ENCODE results near the gene RBMS1.
"Not testable (repeated sequence)": the region's sequence is repeated elsewhere in the genome, so short reads cannot be mapped to it uniquely, and the experiment has no call there.

Gene RBMS1

DNA sequence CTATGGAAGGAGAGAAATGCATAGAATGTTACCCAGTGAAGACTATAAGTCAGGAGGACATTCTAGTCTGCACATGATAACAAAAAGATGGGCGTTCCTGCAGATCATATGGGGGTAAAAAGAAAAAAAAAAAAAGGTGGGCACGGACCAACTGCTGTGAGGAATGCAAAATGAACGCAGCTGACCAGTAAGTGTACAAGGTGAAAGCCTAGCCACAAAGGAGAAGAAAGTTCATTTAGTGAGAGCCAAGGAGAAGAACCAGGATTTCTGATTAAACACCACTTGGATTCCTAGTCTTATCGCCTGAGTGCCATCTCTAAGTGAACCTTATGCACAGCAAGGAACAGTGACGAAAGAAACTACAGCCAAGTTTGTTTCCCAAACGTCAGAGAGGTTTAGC is 26.5 kb downstream of the RBMS1 start:
- no peak for DNase-seq

DNA sequence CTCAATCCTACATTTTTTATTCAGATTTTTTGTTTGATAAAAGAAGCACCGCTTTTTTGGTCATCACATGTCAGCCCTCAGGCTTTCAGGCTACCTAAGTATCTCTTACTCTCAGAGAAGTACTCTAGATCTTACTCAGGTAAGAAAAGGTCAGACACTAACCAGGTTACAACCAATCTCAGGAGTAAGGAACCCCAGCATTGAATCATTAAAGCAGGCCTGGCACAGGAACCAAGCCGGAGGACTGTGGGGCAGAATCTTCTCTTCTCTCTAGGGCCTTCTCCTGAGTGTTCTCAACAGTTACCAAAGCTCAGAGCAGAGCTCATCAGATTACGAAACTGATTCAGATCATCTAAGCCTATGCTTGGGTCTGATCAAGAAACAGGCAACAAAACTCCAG is 28.2 kb downstream of the RBMS1 start:
- no peak for DNase-seq

DNA sequence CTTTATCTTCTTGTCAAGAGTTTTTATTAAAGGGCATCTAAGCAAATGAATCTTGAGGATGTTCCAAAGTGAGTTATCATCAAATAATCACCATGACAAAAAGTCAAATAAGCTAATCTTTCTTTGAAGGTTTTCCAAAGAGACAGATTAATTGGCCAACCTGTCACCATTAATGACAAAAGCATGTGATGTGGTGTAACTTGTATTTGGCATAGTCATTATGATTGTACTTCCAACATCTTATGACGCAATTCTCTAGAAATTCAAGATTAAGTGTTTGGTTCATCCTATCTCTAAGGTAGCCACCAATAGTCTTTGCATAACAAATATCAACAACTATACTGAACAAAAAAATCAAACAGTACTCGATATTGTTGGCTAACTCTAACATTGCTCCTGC is 28.6 kb downstream of the RBMS1 start:
- DNase-seq: no peak

DNA sequence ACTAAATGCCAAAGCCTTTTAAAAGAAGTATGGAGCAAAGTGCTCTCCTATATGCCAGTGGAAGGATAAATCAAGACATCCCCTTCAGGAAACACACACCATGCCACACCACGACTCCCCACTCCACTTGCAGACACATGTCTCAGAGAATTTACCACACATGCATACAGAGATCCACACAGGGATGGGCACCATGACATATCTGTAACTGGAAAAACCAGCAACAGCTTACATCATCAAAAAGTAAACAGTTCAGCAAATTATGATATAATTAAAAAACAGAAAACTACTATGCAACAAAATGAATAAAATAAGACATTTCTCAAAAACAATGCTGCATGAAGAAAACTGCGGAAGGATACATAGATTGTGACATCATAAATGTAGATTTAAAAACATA is 29.6 kb downstream of the RBMS1 start:
- no peak for DNase-seq

DNA sequence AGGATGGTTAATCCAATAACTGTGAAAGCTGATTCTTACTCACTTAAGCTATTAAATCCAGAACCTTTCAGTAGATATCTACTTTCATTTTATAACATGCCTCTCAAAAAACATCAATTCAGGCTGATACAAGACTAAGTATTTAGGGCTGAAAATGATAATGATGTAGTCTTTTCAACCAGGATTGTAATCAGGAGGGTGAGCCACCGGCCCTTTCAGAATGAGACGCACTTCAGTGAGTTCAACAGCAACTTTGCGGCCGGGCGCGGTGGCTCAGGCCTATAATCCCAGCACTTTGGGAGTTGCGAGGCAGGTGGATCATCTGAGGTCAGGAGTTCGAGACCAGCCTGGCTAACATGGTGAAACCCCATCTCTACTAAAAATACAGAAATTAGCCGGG is 30.4 kb downstream of the RBMS1 start:
- DNase-seq: no peak

DNA sequence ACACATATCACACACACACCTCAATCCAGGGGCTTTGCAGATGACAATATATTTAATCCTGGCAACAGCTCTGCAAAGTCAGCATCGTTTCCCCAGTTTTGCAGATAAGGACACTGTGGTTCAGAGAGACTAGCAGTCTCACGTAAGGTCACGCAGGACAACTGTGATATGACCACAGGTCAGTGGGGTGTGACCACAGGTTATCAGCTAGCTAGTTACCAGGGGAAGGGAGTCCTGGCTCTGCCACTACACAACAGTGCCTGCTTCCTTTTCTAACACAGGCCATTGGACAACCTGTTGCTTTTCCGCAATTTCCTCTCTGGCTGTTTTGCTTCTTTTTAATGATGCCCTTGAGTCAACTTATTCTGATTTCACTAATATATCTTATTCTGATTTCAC is 33.3 kb downstream of the RBMS1 start:
- no peak for DNase-seq

DNA sequence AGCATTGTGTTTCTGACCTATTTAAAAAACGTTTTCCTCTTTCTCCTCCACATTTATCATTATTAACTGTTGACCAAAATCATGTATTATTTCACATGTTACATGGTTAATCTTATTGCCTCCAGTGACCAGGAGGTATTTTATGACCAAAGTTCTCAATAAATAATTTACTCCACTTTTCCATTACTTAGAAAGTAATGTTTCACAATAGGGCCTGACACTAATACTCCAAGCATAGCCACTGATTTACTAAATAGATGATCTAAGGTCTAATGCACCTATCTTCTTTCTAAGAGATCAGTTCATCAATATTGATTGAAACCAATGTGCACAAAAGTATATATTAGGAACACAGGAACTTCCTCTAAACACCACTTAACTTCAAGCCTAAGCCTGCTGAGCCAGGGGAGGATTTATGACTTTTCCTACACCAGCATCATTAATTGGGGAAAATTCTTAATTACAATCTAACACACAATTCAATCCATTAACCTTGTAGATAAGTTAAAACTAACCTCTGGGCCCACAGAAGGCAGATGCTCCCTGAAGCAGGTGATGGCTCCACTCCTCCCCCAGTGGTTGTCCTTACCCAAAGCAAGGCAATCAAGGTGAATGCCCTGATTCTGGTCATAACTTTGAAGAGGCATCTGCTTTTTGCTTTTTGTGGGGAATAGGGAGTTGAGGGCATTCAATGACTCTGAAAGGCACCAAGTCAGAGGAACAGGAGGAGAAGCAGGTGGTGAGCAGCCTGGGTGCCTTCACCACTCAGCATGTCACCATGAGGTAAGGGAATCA is 33.9 kb downstream of the RBMS1 start:
- no peak for DNase-seq

DNA sequence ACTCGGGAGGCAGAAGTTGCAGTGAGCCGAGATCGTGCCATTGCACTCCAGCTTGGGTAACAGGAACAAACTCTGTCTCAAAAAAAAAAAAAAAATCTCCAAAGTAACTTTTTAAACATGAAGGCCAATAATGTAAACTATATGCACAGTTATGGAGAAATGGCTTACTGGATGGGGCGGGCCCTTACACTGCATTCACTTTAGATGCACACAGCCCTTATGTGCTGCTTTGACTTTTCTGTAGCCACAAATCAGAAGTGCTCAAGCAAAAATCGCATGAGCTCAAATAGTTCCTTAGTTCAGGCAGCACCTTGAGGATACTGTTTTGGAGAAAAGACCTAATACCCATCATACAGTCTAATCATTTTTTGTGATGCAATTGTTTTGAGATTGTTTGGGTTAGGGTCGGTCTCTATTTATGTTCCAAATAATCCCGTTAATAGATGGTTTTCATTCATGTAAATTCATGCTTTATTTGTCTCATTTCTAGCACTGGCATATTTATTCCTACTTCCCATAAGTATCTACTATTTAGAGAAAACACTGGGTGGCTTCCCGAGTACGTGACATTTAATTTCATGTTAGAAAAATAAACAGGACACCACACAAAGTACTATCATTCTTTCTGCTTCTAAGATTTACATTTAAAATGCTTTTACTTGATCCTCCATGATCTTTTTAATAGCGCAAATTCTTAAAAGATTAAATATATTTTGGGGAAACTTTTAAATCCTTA is 34.7 kb downstream of the RBMS1 start:
- no peak for DNase-seq

DNA sequence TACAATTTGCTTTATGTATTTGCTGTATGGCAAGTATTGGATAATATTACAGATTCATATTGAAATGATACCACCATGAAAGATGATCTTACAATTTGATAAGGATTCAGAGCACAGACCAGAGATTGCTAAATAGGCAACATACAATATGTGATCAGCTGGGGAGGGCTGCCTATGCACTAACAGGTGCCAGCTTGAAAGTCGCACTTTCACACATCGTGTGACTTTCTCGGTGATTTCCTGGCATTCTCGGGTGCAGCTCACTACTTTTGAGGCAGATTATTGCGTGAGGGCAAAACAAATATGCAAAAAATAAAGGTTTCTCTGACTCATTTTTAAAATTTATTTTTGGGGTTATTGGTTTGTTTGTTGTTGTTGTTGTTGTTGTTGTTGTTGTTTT is 36.0 kb downstream of the RBMS1 start:
- DNase-seq: no peak

DNA sequence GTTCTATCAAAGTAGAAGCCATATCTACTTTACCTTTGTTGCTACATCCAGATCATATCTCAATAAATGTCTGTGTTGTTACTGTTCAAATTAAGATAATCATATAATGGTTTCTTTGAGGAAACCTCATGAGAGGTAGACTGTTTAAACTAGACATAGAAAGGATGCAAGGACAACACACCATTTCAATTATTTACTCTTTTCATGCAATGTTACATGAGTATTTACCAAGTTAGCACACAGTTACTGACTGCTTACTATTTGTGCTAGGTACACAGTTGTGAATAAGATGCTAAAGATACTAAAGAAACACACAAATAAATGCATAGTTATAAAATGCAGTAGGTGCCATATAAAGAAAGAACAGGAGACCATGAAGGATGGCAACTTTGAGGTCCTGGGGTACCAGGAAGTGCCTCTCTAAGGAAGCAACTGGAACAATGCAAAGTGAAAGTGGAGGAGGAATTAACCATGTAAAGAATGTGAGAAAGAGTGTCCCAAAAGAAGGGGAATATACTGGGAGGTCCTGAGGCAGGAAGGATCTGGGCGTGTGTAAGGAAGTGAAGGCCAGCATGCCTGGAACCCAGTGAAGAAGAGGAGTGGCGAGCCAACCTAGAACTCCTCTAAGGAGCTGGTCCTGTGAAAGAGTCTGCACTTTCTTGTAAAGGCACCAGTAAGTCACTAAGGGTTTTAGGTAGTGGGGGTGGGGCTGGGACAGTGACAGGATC is 39.4 kb downstream of the RBMS1 start:
- no peak for DNase-seq

DNA sequence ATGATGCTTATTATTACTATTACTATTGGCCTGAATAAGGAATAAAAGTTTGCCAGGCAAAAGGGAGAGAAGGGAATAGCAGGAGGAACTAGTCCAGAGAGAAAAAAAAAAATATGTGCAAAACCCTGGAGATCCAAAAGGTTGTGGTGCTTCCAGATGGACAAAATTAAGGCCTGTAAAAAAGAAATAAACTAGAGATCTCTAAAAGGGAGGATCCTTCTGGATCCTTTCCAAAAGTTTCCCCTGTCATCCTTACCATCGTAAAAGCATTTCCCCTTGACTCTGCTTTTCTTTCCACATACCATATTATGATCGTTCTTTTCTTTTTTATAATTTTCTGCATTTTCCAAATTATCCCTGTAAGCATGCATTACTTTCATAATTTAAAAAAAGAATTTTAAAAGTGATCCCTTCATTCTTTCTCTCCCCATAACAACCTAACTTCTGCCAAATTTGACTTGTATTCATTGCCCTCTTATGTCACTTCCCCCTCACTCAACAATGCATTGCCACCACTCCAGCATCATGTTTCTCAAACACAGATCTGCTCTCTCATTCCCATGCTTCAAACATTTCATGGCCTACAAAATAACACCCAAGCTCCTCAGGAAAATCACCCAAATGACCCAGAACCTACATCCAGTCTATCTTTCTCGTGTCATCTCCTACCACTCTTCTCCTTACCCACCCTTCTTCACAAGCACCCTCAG is 40.3 kb downstream of the RBMS1 start:
- DNase-seq: no peak

DNA sequence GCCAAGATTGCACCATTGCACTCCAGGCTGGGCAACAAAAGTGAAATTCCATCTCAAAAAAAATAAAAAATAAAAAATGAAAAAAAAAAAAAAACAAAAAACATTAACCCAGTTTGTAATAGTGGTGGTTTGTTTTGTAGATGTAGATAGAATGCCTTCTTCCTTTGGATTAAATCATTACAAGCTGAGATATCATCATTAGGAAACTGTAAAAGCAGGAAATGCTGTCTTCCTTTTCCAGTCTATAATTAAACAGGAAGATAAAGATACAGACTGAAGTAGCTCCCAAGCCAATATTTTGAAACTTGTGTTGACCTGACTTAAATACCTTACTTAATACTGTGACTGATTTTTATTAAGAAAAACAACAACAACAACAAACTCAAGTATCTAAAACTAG is 43.1 kb downstream of the RBMS1 start:
- no peak for DNase-seq

DNA sequence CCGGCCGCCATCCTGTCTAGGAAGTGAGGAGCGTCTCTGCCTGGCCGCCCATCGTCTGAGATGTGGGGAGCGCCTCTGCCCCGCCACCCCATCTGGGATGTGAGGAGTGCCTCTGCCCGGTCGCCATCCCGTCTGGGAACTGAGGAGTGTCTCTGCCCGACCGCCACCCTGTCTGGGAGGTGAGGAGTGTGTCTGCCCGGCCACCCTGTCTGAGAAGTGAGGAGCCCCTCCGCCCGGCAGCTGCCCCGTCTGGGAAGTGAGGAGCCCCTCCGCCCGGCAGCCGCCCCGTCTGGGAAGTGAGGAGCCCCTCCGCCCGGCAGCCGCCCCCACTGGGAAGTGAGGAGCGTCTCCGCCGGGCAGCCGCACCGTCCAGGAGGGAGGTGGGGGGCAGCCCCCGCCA is 44.8 kb downstream of the RBMS1 start:
- not testable (repeated sequence) for DNase-seq

DNA sequence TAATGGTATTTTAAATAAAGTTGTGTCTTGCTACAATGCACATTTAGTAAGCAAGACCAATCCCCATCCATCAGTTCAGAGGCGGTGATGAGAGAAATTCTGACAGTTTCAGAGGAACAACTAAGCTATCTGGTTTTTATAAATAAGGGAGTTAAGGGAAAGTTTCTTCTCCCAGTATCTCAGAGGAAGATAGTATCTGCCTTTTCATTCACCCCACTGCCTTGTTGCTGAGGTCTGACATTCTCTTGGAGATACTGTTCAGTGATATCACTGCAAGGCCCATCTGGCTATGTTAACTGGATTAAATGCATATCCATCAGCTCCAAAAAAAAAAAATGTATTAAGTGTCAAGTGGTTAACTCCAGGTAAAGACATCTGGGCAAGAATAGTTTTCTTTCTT is 47.9 kb downstream of the RBMS1 start:
- DNase-seq: no peak

DNA sequence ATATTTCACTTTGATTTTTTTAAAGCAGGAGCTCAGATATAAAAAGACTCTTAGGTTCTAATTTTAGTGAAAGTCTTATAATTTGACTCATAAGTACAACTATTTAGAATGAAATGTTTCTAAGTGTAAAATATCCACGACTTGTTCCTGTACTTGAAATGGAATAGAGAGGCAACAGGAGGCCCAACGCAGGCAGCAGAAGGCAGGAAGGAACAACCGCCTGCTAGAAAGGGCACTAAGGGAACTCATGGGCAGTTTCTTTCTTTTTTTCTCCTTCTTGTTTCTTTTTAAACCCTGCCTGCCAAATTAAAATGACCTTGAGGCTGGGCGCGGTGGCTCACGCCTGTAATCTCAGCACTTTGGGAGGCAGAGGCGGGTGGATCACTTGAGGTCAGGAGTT is 51.0 kb downstream of the RBMS1 start:
- DNase-seq: no peak

DNA sequence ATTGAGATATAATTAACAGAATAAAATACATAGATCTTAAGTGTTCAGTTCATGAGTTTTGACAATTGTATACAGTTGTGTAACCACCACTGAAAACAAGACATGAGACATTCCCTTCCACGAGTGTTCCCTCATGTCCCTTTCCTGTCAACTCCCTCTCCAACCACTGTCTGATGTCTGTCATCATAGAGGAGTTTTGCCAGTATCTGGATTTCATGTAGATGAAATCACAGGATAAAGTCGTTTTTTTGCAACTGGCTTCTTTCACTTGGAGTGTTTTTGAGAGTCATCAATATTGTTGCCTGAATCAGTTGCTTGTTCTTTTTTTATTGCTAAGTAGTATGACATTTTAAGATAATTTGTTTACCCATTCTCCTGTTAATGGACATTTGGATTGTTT is 52.7 kb downstream of the RBMS1 start:
- no peak for DNase-seq

DNA sequence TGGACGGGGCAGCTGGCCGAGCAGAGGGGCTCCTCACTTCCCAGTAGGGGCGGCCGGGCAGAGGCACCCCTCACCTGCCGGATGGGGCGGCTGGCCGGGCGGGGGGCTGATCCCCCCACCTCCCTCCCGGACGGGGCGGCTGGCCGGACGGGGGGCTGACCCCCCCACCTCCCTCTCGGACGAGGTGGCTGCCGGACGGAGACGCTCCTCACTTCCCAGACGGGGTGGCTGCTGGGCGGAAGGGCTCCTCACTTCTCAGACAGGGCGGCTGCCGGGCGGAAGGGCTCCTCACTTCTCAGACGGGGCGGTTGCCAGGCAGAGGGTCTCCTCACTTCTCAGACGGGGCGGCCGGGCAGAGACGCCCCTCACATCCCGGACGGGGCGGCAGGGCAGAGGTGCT is 54.6 kb downstream of the RBMS1 start:
- DNase-seq: not testable (repeated sequence)

DNA sequence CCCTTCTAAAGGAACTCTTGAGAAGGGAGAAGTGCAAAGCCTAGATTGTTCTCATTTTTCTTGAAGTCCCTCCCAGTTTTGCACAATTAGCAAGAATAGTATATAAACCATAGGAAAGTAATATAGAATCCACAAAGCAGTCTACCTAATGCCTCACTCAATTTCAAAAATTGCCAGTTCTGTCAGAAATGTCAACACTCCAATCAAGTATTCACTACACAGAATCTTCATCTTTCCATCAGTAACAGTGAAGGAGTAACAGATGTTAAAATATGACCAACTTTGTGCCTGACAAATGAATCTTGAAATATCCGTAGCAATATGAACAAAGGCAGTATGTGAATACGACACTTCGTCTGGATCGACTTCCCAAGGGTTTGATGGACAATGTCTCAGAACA is 56.3 kb downstream of the RBMS1 start:
- no peak for DNase-seq

DNA sequence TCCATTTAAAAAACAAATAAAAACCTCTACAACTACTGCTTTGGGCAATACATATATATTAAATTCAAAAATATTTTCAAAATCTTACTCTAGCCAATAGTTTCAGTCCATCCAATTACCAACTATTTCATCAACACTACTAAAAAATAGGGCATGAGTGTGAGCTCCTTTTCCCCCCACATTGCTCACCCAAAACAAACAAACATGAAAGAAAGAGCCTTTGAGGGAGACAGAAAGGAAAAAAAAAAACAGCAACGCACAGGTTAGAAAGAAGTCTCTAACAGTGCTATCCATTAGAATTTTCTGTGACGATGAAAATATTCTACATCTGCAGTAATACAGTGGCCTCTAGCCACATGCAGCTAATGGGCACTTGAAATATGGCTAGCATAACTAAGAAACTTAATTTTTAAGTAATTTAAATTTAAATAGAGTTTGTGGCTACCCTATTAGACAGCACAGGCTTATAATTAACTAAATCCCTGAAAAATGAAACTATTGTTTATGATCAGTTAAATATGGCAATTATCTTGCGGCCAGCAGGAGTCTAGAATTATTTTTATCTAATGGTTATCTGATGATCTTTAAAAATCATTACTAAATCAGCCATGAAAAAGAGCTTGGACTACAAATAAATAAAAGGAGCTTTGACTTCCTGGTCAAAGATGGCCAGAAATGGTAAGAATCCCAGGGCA is 59.2 kb downstream of the RBMS1 start:
- no peak for DNase-seq

DNA sequence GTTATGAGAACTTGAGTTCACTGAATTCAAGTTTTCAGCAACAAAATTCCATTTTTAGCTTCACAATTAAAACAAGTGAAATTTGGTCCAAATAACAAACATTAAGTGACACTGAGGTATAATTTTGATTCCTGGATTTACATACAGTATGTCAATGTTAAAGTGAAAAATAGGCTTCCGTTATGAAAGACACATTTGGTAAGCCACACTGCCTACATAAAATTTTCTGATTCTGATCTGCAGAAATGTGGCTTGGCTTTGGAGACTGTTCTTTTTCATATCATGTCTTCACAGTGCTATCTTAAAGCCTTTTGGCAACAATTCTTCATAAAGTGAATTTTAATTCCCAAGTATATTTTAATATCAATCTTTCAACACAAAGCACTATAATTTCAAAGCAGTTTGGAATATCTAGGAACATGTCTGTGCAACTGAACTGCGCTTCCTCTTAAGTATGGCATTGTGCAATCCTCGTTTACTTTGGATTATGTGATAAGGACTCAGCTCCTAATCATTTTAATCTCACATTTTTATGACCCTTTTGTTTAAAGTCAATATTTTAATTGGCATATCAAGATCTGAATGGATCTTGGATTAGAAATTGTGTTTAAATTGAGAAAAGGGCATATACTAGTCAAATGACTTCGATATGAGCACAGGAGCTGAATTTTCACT is 60.0 kb downstream of the RBMS1 start:
- DNase-seq: no peak

DNA sequence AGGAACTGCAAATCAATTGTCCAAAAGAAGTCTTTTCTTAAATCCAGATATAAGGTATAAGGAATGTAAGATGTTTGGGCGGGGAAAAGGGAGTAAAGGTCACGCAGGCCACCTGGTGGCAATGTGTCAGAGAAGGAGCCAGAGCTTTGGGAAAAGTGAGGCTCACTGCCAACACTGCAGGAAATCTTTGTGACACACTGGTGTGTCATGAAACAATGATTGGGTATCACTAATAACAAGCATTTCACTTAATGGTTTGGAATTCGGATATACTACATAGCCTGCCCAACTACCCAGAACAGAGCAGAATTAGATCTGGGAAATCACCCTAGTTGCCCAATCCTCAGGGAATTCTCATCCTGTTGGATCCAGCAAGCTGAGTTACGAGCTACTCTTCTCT is 61.0 kb downstream of the RBMS1 start:
- DNase-seq: no peak

DNA sequence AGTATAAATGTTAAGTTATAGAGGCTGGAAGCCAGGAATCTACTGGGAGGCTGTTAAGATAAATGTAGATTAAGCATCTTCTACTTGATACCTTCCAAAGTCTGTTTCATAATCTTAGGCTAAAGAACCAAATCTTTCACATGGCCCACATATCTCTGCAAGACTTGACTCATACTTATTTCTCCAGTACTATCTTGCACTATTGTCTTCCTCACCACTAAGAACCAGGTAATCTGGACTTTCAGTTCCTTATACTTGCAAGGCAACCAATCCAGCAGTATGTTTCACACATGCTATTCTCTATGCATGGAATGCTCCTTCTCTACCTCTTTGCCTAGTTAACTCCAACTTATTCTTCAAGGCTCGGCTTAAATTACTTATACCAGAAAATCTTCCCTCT is 62.2 kb downstream of the RBMS1 start:
- DNase-seq: no peak
